ENCODE results near the gene VPS41. TPM values are rescaled to one million over a fixed set of nuclear protein-coding genes. Genes with fewer than 3 reads are reported as not detected.

Gene VPS41
- total RNA-seq, 1 donor from 2014 or later: 95.5 TPM

DNA sequence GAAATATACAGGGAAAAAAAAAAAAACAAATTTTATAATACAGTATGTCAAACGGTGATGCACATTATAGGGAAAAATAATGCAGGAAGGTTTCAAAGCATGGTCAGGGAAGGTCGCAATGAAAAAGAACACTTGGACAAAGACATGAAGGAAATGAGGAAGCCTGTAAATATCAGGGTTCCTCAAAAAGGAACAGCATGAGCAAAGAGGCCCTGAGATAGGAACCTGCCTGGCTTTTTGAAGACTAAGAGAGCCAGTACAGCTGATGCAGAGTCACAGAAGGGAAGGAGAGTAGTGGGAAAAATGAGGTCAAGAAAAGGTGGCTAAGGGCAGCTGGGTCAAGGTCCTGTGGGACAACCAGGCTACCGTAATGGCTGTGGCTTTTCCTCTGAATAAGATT, 1.9 kb downstream of the VPS41 start:
- TF ChIP-seq, protein P1, sequence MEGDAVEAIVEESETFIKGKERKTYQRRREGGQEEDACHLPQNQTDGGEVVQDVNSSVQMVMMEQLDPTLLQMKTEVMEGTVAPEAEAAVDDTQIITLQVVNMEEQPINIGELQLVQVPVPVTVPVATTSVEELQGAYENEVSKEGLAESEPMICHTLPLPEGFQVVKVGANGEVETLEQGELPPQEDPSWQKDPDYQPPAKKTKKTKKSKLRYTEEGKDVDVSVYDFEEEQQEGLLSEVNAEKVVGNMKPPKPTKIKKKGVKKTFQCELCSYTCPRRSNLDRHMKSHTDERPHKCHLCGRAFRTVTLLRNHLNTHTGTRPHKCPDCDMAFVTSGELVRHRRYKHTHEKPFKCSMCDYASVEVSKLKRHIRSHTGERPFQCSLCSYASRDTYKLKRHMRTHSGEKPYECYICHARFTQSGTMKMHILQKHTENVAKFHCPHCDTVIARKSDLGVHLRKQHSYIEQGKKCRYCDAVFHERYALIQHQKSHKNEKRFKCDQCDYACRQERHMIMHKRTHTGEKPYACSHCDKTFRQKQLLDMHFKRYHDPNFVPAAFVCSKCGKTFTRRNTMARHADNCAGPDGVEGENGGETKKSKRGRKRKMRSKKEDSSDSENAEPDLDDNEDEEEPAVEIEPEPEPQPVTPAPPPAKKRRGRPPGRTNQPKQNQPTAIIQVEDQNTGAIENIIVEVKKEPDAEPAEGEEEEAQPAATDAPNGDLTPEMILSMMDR (conservative IDR thresholded peaks at IDR 0.05): no peak
- H3K9me3 Mint-ChIP-seq: no peaks in the 10 kb centered on the region
- peak overlapping the region; percentile 54 for H3K4me3 Mint-ChIP-seq
- peaks cover 39% of the 10 kb centered on the region for H3K4me1 Mint-ChIP-seq (ENCODE audit: unreplicated experiment)
- H3K27me3 Mint-ChIP-seq: no peaks in the 10 kb centered on the region
- DNase-seq (ENCODE audit: extremely low spot score, unreplicated experiment): no peak
- H3K36me3 Mint-ChIP-seq: no peaks in the 10 kb centered on the region
- H3K27ac Mint-ChIP-seq: no peak overlapping the region

DNA sequence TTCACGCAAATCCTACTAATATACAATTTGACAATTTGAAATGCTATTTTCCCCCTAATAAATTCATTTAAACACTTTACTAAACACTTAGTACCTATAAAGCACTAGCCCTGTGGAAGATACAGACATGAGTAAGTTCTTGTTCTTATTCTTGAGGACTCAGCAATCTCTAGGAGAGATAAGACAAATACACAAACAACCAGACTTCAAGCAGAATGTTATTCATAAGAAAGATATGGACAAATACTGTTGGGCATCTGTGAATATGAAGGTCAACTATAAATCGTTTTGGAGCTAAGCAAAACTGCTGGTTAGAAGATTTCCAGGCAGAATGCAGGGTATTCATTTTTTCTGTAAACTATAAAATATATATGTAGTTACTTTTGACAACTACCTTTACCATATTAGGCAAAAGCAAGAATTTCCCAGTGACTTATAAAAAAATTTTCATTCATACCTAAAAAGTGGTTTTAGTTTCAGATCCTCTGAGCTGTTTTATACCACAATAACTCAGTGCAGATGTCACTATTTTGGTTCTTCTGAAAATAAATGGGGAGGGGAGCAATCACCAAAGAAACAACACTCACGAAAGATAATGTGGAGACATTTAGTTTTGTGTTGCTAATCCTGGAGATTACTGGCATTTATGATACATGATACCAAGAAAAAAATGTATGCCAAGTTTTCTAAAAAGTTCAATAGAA, 3.8 kb downstream of the VPS41 start:
- H3K4me1 Mint-ChIP-seq (ENCODE audit: unreplicated experiment): peaks cover 39% of the 10 kb centered on the region
- no peak overlapping the region for H3K4me3 Mint-ChIP-seq
- no peak overlapping the region for H3K27ac Mint-ChIP-seq
- TF ChIP-seq, protein P1 (conservative IDR thresholded peaks at IDR 0.05): no peak
- no peak for DNase-seq (ENCODE audit: extremely low spot score, unreplicated experiment)
- no peaks in the 10 kb centered on the region for H3K9me3 Mint-ChIP-seq
- no peaks in the 10 kb centered on the region for H3K36me3 Mint-ChIP-seq
- no peaks in the 10 kb centered on the region for H3K27me3 Mint-ChIP-seq

DNA sequence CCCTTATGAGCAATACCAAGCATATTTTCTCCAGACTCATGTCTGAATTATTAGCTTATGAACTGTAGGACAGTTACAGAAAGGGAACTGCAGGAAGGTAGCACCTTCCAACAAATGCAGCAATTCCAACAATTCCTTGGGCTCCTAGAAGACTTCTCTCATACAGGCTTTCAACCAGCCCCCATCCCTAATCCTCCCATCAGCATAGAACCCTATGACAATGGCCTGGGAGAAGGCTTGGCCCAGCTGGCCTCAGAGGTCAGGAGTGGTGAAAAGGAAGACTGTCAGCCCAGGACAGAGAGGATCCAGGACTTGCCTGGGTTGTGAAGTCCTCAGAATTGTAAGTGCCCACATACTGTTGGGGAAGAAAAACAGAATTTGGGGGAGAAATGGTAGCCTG, 5.9 kb downstream of the VPS41 start:
- peak overlapping the region; percentile 96 for H3K27ac Mint-ChIP-seq
- H3K4me3 Mint-ChIP-seq: no peak overlapping the region
- H3K4me1 Mint-ChIP-seq (ENCODE audit: unreplicated experiment): peaks cover 27% of the 10 kb centered on the region
- H3K36me3 Mint-ChIP-seq: peaks cover under 1% of the 10 kb centered on the region
- no peaks in the 10 kb centered on the region for H3K27me3 Mint-ChIP-seq
- DNase-seq (ENCODE audit: extremely low spot score, unreplicated experiment): no peak
- no peaks in the 10 kb centered on the region for H3K9me3 Mint-ChIP-seq
- TF ChIP-seq, protein P1 (conservative IDR thresholded peaks at IDR 0.05): no peak

DNA sequence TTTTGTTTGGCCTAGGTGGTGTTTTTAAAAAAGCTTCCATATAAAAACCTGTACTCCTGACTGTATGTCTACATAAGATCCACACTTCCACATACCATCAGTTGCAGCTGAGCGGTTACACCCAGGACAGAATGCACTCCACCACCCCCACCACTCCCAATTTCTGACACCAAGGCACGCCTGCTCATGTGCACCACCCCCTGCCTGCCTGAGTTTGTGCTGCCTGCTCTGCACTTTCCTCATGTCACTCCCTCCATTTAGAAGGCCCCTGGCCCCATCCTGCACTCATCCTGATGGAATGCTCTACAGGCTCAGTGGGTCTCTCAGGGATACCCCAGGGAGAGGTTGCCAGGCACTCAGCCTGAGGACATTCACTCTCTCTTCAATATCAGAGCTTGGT, 6.5 kb downstream of the VPS41 start:
- no peaks in the 10 kb centered on the region for H3K27me3 Mint-ChIP-seq
- peak overlapping the region; percentile 96 for H3K27ac Mint-ChIP-seq
- TF ChIP-seq, protein P1 (conservative IDR thresholded peaks at IDR 0.05): no peak
- peak overlapping the region; percentile 53 for H3K4me3 Mint-ChIP-seq
- no peak for DNase-seq (ENCODE audit: extremely low spot score, unreplicated experiment)
- peaks cover 23% of the 10 kb centered on the region for H3K4me1 Mint-ChIP-seq (ENCODE audit: unreplicated experiment)
- H3K9me3 Mint-ChIP-seq: no peaks in the 10 kb centered on the region
- H3K36me3 Mint-ChIP-seq: peaks cover 4% of the 10 kb centered on the region

DNA sequence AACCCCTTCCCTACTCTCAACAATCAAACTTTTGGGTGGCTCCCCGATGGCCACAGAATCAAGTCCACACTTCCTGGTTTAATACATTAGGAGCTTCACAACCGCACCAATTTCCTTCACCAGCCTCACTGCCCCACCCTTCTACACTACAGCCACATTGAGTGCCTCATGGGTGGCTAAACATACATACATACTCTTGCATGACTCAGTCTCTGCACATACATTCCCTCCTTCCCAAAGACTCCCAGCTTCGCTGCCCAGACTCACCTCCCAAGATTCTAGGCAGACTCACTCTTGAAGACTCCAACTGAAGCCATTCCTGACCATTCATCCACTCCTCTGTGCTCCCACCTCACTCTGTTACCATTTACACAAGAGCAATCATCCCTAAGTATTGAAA, 15.9 kb downstream of the VPS41 start:
- Mint-ChIP-seq H3K4me3 (no peak overlapping the region), H3K27ac (peak overlapping the region; percentile 56)
- no peak for DNase-seq (ENCODE audit: extremely low spot score, unreplicated experiment)

More for the DNA sequence above, 15.9 kb downstream of the VPS41 start:
- TF ChIP-seq, protein P1 (conservative IDR thresholded peaks at IDR 0.05): no peak
- Mint-ChIP-seq H3K4me1 (ENCODE audit: unreplicated experiment) (no peaks in the 10 kb centered on the region), H3K36me3 (peaks cover 44% of the 10 kb centered on the region), H3K9me3 (peaks cover 17% of the 10 kb centered on the region), H3K27me3 (no peaks in the 10 kb centered on the region)

All from type B pancreatic cell (in vitro differentiated cells).